ENCODE results near the gene SUN3.
"Not testable (repeated sequence)": the region's sequence is repeated elsewhere in the genome, so short reads cannot be mapped to it uniquely, and the experiment has no call there.

Gene SUN3

DNA sequence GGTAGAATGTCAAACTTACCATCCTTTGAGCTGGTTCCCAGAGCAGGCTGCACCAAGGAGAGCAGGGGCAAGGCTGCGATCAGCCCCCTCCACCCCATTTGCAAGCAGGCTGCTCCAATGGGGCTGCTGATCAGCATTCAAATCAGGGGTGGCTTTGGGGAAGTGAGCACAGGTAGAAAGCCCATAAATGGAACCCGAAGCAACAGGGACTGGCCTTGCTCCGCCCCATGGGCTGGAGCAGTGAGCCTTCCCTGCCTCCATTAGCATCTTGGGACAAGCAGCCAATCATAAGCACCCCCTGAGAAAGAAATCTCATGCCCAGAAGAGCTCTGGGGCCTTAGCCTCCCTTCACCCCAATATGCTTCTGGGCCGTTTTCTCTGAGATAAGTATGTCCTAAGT, 76.7 kb downstream of the SUN3 start:
- no peak for DNase-seq
- Mint-ChIP-seq H3K9me3 (no peaks in the 10 kb centered on the region), H3K4me3 (no peak overlapping the region)

DNA sequence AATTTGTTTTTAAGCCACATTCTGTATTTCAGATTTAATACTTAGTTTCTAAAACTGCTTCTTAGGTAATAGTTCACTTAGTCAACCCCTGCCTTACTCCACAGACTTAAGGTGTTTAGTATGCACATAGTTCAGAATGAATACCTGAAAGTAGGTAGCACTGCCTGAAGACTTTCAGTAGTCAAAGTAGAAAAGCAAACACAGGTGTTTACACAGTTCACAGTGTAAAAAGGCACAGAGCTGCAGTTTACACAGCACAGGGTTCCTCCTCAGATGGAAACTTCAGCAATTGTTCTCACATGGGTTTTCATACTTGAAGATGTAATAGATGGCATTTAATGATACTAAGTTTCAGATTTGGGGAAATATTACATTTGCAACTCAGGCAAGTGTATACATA, 77.5 kb downstream of the SUN3 start:
- DNase-seq, result no peak
- Mint-ChIP-seq H3K4me1 (peaks cover 8 to 9% of the 10 kb centered on the region in 2 donors), H3K9me3 (no peaks in the 10 kb centered on the region), H3K4me3 (no peak overlapping the region), H3K27ac (no peak overlapping the region), H3K36me3 (peaks cover 11 to 19% of the 10 kb centered on the region in 2 donors), H3K27me3 (peaks cover 3% of the 10 kb centered on the region in 2 donors)
- ATAC-seq (replicated peaks), result no peak

More for the DNA sequence above, 76.7 kb downstream of the SUN3 start:
- H3K27me3 Mint-ChIP-seq, result no peaks in the 10 kb centered on the region
- peaks cover 14 to 23% of the 10 kb centered on the region in 2 donors for H3K36me3 Mint-ChIP-seq
- no peak for ATAC-seq (replicated peaks)
- no peak overlapping the region for H3K27ac Mint-ChIP-seq
- H3K4me1 Mint-ChIP-seq, result peaks cover 8 to 9% of the 10 kb centered on the region in 2 donors

DNA sequence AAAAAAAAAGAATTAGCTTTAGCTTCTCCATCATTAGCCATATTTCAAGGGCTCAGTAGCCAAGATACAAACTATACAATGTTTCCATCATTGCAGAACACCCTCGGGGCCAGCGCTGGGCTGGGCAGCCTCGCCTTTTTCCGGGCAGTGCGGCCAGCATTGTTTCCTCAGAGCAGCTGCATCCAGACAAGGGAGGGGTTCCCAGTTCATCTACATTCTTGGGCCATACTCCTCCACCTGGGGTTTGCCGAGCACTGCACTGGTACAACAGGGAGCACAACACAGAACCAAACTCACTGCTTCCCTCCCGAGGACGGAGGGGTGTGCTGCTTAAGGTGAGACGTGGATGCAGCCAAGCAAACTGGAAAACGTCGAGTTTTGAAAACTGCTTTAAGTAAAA, 78.2 kb downstream of the SUN3 start:
- Mint-ChIP-seq H3K36me3 (peaks cover 8 to 17% of the 10 kb centered on the region in 2 donors), H3K27me3 (peaks cover 5 to 6% of the 10 kb centered on the region in 2 donors), H3K4me1 (peaks cover 8 to 9% of the 10 kb centered on the region in 2 donors), H3K4me3 (no peak overlapping the region), H3K9me3 (no peaks in the 10 kb centered on the region), H3K27ac (no peak overlapping the region)
- ATAC-seq (replicated peaks), result no peak
- DNase-seq, result no peak

DNA sequence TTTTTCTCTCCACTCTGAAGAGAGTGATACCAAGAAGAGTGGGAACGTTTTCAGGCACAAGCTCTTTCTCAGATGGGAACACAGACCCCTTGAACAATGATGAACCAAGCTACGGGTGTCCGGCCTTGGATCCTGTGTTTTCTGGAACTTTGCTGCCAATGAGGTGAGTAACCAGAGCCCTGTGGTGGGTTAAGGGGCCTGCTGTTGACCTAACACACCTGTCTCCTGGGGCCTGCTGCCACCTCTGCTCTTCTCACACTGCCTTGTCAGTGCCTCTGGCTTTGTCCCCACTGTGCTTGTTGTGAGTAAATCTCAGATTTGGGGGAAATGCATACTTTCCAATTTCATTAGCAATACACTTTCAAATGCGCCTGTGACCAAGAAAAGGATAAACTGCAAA, 79.2 kb downstream of the SUN3 start:
- DNase-seq (no peak), ATAC-seq (replicated peaks) (no peak)
- H3K4me1 Mint-ChIP-seq, result peaks cover 6 to 9% of the 10 kb centered on the region in 2 donors
- peaks cover 6 to 13% of the 10 kb centered on the region in 2 donors for H3K36me3 Mint-ChIP-seq
- no peak overlapping the region for H3K27ac Mint-ChIP-seq
- no peak overlapping the region for H3K4me3 Mint-ChIP-seq
- H3K27me3 Mint-ChIP-seq, result peaks cover 5 to 6% of the 10 kb centered on the region in 2 donors
- no peaks in the 10 kb centered on the region for H3K9me3 Mint-ChIP-seq

DNA sequence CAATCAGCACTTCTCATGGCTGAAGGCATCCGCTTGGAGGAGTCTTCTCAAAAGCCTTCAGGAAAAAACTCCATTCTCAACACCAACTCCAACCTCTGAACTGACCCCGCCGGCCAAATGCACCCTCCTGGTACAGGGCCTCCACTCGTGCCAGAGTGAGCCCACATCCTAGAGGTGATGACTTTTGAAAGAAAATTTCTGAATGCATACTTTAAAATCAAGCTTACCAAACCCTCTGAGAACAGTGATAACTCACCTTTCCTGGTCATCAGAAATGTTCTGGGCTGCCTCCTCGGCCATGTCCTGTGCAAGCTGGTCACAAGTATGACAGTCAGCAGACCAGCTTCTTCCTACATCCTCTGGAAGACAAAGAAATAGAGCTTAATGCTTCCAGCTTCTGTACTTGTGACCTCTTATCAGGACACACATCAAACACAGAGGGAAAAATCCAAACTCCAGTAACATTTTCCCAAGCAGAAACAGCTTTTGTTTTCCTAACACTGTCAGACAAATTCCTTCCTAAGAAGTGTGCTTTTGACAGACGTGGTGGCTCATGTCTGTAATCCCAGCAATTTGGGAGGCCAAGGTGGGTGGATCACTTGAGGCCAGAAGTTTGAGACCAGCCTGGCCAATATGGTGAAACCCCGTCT, 80.6 kb downstream of the SUN3 start, which contains the start of gene PKD1L1:
PKD1L1 (minus strand) TSS at position 326 of the 650 bp plus-strand sequence; CDS start at position 300, 26 bp downstream.
- Mint-ChIP-seq H3K4me3 (no peak within 1 kb of the TSS), H3K9me3 (no peaks in the 10 kb centered on the region), H3K27me3 (peaks cover 5 to 6% of the 10 kb centered on the region in 2 donors), H3K36me3 (no peaks in the 10 kb centered on the region), H3K4me1 (no peaks in the 10 kb centered on the region), H3K27ac (no peak within 1 kb of the TSS)
- DNase-seq (no peak), ATAC-seq (replicated peaks) (no peak)

DNA sequence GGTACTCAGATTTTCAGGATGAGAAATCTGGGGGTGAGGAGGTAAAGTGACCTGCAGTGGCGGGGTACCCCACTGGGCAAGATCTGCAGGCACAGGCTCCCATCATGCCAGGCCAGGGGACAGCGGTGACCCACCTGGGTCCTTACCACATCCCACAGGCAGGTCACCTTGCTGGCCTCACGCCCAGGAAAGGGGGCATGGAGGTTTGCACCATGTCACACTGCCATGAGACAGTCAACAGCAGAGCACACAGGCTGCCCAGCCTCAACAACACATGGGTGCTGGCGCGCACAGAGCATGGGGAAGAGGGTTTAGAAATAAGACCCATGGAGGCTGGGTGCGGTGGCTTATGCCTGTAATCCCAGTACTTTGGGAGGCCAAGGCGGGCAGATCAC, 81.6 kb downstream of the SUN3 start:
- Mint-ChIP-seq H3K4me1 (no peaks in the 10 kb centered on the region), H3K4me3 (no peak overlapping the region), H3K9me3 (no peaks in the 10 kb centered on the region), H3K27ac (no peak overlapping the region), H3K36me3 (no peaks in the 10 kb centered on the region), H3K27me3 (peaks cover 5 to 6% of the 10 kb centered on the region in 2 donors)
- ATAC-seq (replicated peaks), result no peak
- DNase-seq, result no peak

DNA sequence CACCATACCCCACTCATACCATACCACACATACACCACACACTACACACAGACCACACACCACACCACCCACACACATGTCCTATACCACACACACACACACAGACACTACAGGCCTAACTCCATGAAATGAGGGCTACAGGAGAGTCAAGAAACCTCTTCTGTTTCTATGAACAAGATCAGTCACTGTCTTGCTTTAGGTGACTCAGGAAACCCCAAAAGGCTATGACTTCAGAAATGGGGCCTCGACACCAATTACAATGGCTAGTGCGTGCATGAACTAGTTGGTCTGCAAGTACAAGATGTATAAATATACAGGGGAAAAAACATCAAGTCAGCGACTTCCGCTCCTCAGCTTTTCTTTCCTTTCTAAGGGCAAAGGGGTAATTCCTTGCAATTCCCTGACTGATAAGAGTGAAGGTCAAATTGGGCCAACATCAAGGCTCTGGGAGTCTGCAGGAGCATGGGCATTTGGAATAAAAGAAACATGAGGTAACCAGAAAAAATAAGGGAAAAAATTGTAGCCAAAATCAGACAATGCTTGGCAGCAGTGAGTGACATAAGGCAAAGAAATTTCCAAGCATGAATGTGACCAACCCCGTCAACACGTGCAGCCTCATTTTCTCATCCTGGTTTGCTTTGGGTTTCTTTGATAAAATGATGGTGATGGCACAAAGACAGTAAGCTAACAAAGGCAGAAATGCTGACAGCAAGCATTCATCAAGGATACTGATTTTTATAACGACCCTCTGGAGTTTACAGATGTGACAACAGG, 82.1 kb downstream of the SUN3 start:
- Mint-ChIP-seq H3K27me3 (peaks cover 5 to 6% of the 10 kb centered on the region in 2 donors), H3K4me1 (no peaks in the 10 kb centered on the region), H3K9me3 (no peaks in the 10 kb centered on the region), H3K27ac (no peak overlapping the region), H3K36me3 (no peaks in the 10 kb centered on the region), H3K4me3 (no peak overlapping the region)
- ATAC-seq (replicated peaks) (no peak), DNase-seq (no peak)

DNA sequence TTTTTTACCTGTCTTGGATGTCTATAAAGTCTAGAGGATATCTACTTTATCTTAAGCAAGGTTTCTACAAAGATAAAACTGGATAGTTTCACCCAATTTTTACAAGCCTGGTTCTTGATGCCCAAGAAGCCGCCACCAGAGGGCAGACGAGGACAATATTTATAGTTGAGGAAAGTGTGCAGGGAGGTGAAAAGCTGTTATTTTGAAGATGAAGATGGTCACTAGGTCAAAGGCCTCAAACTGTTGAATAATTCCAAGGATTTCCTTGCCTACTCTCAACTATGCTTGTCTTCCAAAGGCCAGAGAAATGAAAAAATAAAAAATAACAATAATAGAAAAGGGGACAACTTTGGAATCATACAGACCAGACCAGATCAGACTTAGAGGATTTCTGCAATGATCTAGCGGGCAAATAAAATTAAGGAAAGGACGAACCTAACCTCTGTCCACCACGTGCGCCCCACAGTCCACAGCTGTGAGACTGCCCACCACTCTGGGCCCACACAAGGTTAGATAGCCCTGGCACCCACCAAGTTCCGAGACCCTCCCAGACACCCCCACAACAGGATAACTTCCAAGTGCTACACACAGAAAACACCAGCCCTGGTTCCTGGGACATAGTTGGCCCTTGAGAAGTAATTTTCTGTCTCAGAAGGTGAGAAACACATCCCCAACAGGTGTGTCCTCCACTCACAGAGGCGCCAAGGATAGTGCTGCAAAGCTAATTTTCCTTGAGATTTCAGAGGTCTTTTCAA, 83.5 kb downstream of the SUN3 start:
- peak; percentile 78 to 80 for ATAC-seq (replicated peaks)

DNA sequence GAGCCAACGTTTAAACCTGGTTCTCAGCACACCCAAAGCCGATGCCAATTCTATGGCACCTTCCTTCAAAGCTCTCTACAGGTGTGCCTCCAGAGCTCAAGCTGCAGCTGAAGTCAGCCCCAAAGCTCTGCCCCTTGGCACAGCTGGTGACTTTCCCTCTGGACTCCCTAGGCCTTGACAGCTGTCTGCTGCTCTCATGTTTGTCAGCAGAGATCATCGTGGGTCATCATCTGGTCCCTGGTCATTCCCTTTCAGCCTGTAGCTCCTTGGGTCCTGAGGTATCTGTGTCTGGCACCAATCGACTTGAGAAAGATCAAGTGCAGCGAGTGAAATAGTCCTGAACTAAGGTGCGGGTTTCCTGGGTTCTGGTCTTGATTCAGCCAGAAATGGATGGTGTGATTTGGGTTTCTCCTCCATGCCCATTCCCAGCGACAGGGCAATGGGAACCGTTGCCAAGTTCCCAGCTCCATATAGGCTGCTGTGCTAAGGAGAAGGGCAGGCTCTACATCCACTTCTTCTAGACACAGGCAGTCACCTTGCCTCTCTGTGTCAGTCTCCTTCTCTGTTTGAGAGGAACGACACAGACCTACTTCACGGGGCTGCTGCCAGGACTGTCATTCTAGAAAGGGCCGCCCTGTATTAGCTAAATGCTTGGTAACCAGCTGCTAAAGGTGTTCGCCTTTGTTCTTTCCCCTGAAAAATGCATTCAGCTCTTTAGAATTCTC, 84.2 kb downstream of the SUN3 start:
- DNase-seq (no peak), ATAC-seq (replicated peaks) (peak; percentile 33 to 34)
- Mint-ChIP-seq H3K4me3 (no peak overlapping the region), H3K9me3 (no peaks in the 10 kb centered on the region), H3K27me3 (peaks cover 5 to 16% of the 10 kb centered on the region in 2 donors), H3K27ac (no peak overlapping the region), H3K4me1 (peaks cover 2 to 4% of the 10 kb centered on the region in 2 donors), H3K36me3 (no peaks in the 10 kb centered on the region)

More for the DNA sequence above, 83.5 kb downstream of the SUN3 start:
- Mint-ChIP-seq H3K27me3 (peaks cover 5 to 9% of the 10 kb centered on the region in 2 donors), H3K4me1 (no peaks in the 10 kb centered on the region), H3K9me3 (no peaks in the 10 kb centered on the region), H3K27ac (no peak overlapping the region), H3K4me3 (no peak overlapping the region), H3K36me3 (no peaks in the 10 kb centered on the region)
- DNase-seq, result peak; percentile 46

DNA sequence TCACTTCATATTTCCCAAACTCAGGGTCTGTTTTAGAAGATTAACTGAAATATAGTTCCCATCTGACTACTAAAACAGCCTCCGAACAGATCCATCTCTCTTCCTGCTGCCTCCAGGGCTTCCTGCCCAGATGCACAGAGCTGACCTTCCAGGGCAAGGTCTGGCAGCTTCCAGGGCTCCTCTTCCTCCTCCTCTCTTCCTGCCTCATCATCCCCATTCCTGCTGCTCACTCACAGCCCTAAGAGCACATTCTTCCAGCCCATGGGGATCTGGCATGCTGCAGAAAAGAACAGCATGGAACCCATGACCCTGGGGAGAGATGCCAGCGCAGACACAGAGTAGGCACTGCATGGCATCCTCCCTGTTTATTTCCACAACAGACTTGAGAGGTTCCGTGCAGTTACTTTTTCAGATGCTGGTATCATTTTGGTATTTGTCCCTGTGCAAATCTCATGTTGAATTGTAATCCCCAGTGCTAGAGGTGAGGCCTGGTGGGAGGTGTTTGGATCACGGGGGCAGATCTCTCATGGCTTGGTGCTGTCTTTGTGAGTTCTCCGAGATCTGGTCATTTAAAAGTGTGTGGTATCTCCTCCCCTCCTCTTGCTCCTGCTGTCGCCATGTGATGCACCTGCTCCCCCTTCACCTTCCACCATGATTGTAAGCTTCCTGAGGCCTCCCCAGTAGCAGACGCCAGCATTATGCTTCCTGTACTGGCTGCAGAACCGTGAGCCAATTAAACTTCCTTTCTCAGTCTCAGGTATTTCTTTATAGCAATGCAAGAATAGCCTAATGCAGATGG, 85.0 kb downstream of the SUN3 start:
- no peak overlapping the region for H3K27ac Mint-ChIP-seq
- no peaks in the 10 kb centered on the region for H3K36me3 Mint-ChIP-seq
- H3K9me3 Mint-ChIP-seq, result no peaks in the 10 kb centered on the region
- H3K4me1 Mint-ChIP-seq, result peaks cover 5 to 11% of the 10 kb centered on the region in 2 donors
- ATAC-seq (replicated peaks) (no peak), DNase-seq (no peak)
- peaks cover 5 to 18% of the 10 kb centered on the region in 2 donors for H3K27me3 Mint-ChIP-seq
- H3K4me3 Mint-ChIP-seq, result no peak overlapping the region

DNA sequence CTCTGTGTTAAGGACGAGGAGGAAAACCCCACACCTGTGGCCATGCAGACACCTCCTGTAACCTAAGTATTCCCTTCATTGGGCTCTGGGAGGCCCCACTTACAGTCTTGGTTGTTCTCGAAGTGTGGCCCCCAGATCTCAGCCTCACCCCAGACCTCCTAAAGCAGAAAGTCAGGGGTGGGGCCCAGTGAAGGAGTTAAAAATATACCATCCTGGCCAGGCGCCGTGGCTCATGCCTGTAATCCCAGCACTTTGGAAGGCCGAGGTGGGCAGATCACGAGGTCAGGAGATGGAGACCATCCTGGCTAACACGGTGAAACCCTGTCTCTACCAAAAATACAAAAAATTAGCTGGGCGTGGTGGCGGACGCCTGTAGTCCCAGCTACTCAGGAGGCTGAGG, 86.3 kb downstream of the SUN3 start:
- not testable (repeated sequence) for ATAC-seq (replicated peaks); H3K9me3 Mint-ChIP-seq; H3K27ac Mint-ChIP-seq; H3K36me3 Mint-ChIP-seq; H3K4me3 Mint-ChIP-seq; DNase-seq
- Mint-ChIP-seq H3K27me3 (peaks cover 5 to 18% of the 10 kb centered on the region in 2 donors), H3K4me1 (peaks cover 16 to 23% of the 10 kb centered on the region in 2 donors)

DNA sequence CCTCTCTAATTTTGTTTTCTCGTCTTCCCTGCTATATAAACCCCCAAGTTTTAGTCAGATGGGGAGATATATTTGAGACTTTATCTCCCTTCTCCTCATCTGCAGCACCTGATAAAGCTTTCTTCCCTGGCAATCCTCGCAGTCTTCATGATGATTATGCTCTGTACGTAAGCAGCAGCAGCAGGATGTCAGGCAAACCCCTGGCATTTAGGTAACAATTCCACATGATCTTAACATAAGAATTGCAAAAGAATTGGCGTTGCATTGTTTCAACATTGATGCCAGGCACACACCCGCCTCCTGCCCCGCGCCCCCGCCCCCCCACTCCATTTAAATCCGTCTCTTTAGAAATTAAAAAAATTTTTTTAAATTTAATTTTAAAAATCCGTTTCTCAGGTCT, 86.8 kb downstream of the SUN3 start:
- ATAC-seq (replicated peaks), result no peak
- H3K9me3 Mint-ChIP-seq, result no peaks in the 10 kb centered on the region
- no peak for DNase-seq
- H3K36me3 Mint-ChIP-seq, result no peaks in the 10 kb centered on the region
- peaks cover 21 to 29% of the 10 kb centered on the region in 2 donors for H3K4me1 Mint-ChIP-seq
- H3K4me3 Mint-ChIP-seq, result no peak overlapping the region
- peaks cover 5 to 18% of the 10 kb centered on the region in 2 donors for H3K27me3 Mint-ChIP-seq
- no peak overlapping the region for H3K27ac Mint-ChIP-seq

DNA sequence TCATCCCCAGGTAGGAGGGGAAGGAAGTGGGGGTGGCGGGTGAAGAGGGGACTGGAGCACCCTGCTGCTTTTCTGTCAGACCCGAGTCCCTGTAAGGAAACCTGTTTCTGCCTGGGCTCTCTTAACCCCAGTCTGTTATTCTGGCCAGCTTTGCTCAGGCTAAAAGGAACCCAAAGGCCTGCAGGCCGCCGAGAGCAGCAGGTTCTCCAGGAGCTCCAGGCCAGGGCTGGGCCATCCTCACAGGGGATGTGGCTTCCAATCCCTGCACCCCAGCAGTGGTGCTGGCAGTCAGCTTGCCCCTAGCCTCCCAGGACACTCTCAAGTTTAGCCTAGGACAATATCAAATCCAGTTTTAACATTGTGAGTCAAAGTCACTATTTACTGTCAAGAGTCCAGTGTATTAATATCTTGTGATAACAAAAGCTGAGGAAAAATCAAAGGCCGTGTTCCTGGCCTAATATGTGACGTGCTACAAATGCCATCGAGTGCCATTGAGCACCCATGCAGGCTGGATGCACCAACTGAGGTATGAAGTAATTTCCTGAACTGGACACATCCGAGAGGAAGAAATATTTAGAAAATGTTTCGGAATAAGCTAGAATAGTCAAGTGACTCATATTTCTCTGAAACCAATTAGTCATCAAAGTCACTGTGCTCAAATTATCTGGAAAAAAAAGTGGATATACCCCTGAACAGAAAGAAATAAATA, 87.6 kb downstream of the SUN3 start:
- Mint-ChIP-seq H3K27me3 (peaks cover 4 to 17% of the 10 kb centered on the region in 2 donors), H3K4me1 (peaks cover 28 to 37% of the 10 kb centered on the region in 2 donors), H3K36me3 (no peaks in the 10 kb centered on the region), H3K27ac (no peak overlapping the region), H3K4me3 (no peak overlapping the region), H3K9me3 (no peaks in the 10 kb centered on the region)
- DNase-seq (no peak), ATAC-seq (replicated peaks) (no peak)
